ENCODE data around the gene KCNJ6. TPM values are rescaled to one million over a fixed set of nuclear protein-coding genes. Genes with fewer than 3 reads are reported as not detected.

Gene KCNJ6
- total and polyA plus RNA-seq, 2 experiments from 2014 or later: 0.07 to 0.46 TPM

- Histone ChIP-seq H3K4me1 (ENCODE audit: insufficient read depth) (no peaks in the 10 kb centered on the region), H3K36me3 (replicated peaks; ENCODE audit: insufficient read depth, low read depth) (no peaks in the 10 kb centered on the region), H3K27me3 (no peaks in the 10 kb centered on the region), H2AFZ (no peak overlapping the region), H3K9me2 (replicated peaks; ENCODE audit: insufficient read depth) (no peaks in the 10 kb centered on the region), H3K4me3 (no peak overlapping the region), H3K9me3 (ENCODE audit: low read depth) (no peaks in the 10 kb centered on the region), H3K4me2 (no peak overlapping the region), H3K27ac (no peak overlapping the region), H3K79me2 (no peaks in the 10 kb centered on the region), H4K20me1 (ENCODE audit: insufficient read depth, poor library complexity, severe bottlenecking) (no peaks in the 10 kb centered on the region)
- no peak for TF ChIP-seq CTCF (IDR thresholded peaks at IDR 0.05; ENCODE audit: poor library complexity)
- no peak for TF ChIP-seq EZH2phosphoT487 (IDR thresholded peaks at IDR 0.05; ENCODE audit: low read depth, severe bottlenecking, unreplicated experiment)
- no peak for TF ChIP-seq EZH2 (IDR thresholded peaks at IDR 0.05; ENCODE audit: borderline replicate concordance)
- DNase-seq (ENCODE audit: low spot score): no peak
- 85% methylated on average over 9 of the region's 9 CpGs for WGBS (ENCODE audit: low lambda C conversion rate, missing lambda C conversion rate)
These were observed 40.5 kb upstream of the KCNJ6 start for GRCh38 chr21:37956772-37957171.

- Histone ChIP-seq H3K4me1 (ENCODE audit: insufficient read depth) (no peaks in the 10 kb centered on the region), H3K9me3 (ENCODE audit: low read depth) (no peaks in the 10 kb centered on the region), H3K27ac (no peak overlapping the region), H4K20me1 (ENCODE audit: insufficient read depth, poor library complexity, severe bottlenecking) (no peaks in the 10 kb centered on the region), H3K36me3 (replicated peaks; ENCODE audit: insufficient read depth, low read depth) (no peaks in the 10 kb centered on the region), H3K4me3 (no peak overlapping the region), H3K4me2 (no peak overlapping the region), H3K9me2 (replicated peaks; ENCODE audit: insufficient read depth) (no peaks in the 10 kb centered on the region), H3K79me2 (no peaks in the 10 kb centered on the region), H2AFZ (no peak overlapping the region), H3K27me3 (no peaks in the 10 kb centered on the region)
- no peak for DNase-seq (ENCODE audit: low spot score)
- WGBS (ENCODE audit: low lambda C conversion rate, missing lambda C conversion rate): 98% methylated on average over 2 of the region's 2 CpGs
- TF ChIP-seq EZH2phosphoT487 (IDR thresholded peaks at IDR 0.05; ENCODE audit: low read depth, severe bottlenecking, unreplicated experiment): no peak
- TF ChIP-seq EZH2 (IDR thresholded peaks at IDR 0.05; ENCODE audit: borderline replicate concordance): no peak
- no peak for TF ChIP-seq CTCF (IDR thresholded peaks at IDR 0.05; ENCODE audit: poor library complexity)
These were observed 28.8 kb upstream of the KCNJ6 start for GRCh38 chr21:37945036-37945435.

- 84% methylated on average over 5 of the region's 5 CpGs for WGBS (ENCODE audit: low lambda C conversion rate, missing lambda C conversion rate)
- Histone ChIP-seq H3K4me2 (no peak overlapping the region), H3K36me3 (replicated peaks; ENCODE audit: insufficient read depth, low read depth) (no peaks in the 10 kb centered on the region), H3K9me2 (replicated peaks; ENCODE audit: insufficient read depth) (no peaks in the 10 kb centered on the region), H3K27me3 (no peaks in the 10 kb centered on the region), H3K9me3 (ENCODE audit: low read depth) (no peaks in the 10 kb centered on the region), H3K4me3 (no peak overlapping the region), H3K79me2 (no peaks in the 10 kb centered on the region), H3K27ac (no peak overlapping the region), H3K4me1 (ENCODE audit: insufficient read depth) (no peaks in the 10 kb centered on the region), H2AFZ (no peak overlapping the region), H4K20me1 (ENCODE audit: insufficient read depth, poor library complexity, severe bottlenecking) (no peaks in the 10 kb centered on the region)
- no peak for DNase-seq (ENCODE audit: low spot score)
- TF ChIP-seq CTCF (IDR thresholded peaks at IDR 0.05; ENCODE audit: poor library complexity) (no peak), EZH2phosphoT487 (IDR thresholded peaks at IDR 0.05; ENCODE audit: low read depth, severe bottlenecking, unreplicated experiment) (no peak), EZH2 (IDR thresholded peaks at IDR 0.05; ENCODE audit: borderline replicate concordance) (no peak)
These were observed 28.2 kb upstream of the KCNJ6 start for GRCh38 chr21:37944496-37944895.

- no peak for DNase-seq (ENCODE audit: low spot score)
- H3K9me2 ChIP-seq (replicated peaks; ENCODE audit: insufficient read depth): no peaks in the 10 kb centered on the region
- H4K20me1 ChIP-seq (ENCODE audit: insufficient read depth, poor library complexity, severe bottlenecking): no peaks in the 10 kb centered on the region
- no peaks in the 10 kb centered on the region for H3K27me3 ChIP-seq
- no peak overlapping the region for H2AFZ ChIP-seq
- 68% methylated on average over 2 of the region's 2 CpGs for WGBS (ENCODE audit: low lambda C conversion rate, missing lambda C conversion rate)
- no peaks in the 10 kb centered on the region for H3K79me2 ChIP-seq
- H3K36me3 ChIP-seq (replicated peaks; ENCODE audit: insufficient read depth, low read depth): no peaks in the 10 kb centered on the region
- no peak overlapping the region for H3K4me3 ChIP-seq
- H3K9me3 ChIP-seq (ENCODE audit: low read depth): no peaks in the 10 kb centered on the region
- H3K4me2 ChIP-seq: no peak overlapping the region
- no peak for TF ChIP-seq CTCF (IDR thresholded peaks at IDR 0.05; ENCODE audit: poor library complexity)
- no peak for TF ChIP-seq EZH2 (IDR thresholded peaks at IDR 0.05; ENCODE audit: borderline replicate concordance)
- TF ChIP-seq EZH2phosphoT487 (IDR thresholded peaks at IDR 0.05; ENCODE audit: low read depth, severe bottlenecking, unreplicated experiment): no peak
- no peak overlapping the region for H3K27ac ChIP-seq
- no peaks in the 10 kb centered on the region for H3K4me1 ChIP-seq (ENCODE audit: insufficient read depth)
These were observed 24.4 kb upstream of the KCNJ6 start for GRCh38 chr21:37940691-37941090.

Data from hepatocyte (in vitro differentiated cells).